Stomach (tissue), 9 donors: ENCODE data around the gene RPL38. TPM values are rescaled to one million over a fixed set of nuclear protein-coding genes. Genes with fewer than 3 reads are reported as not detected.

Experiments
- DNase-seq, 2 donors: peaks; one replicate each; pipeline versions ENCODE4 v3.0.0 to v3.0.0-alpha.2; 2013 to 2019
- H3K27ac ChIP-seq, 5 donors: fragments of 200-600 bp in 4 of 5; sonication (generic) in 4 of 5; one replicate each; pipeline ENCODE4 v1.5.1; 2013 to 2019; ENCODE audit warnings: mild to moderate bottlenecking in 1 of 5, moderate library complexity in 1 of 5
- H3K27me3 ChIP-seq, 3 donors: fragments of 200-600 bp; sonication (generic); one replicate each; pipeline ENCODE4 v1.5.1; 2017 to 2019; ENCODE audit warnings: mixed run types in 1 of 3
- H3K36me3 ChIP-seq, 4 donors: fragments of 200-600 bp; sonication (generic); 1 replicate in 3 of 4; 2 replicates in 1 of 4; pipeline ENCODE4 v1.5.1; 2016 to 2019
- H3K4me1 ChIP-seq, 4 donors: fragments of 200-600 bp; sonication (generic); one replicate each; pipeline ENCODE4 v1.5.1; 2016 to 2019
- H3K4me3 ChIP-seq, 4 donors: fragments of 200-600 bp; sonication (generic) in 3 of 4; one replicate each; pipeline ENCODE4 v1.5.1; 2016 to 2019; ENCODE audit warnings: mild to moderate bottlenecking in 1 of 4
- H3K9me3 ChIP-seq, 4 donors: fragments of 200-600 bp; sonication (generic); one replicate each; pipeline ENCODE4 v1.5.1; 2016 to 2019
- EP300 ChIP-seq: sonication (generic); formaldehyde crosslinking; IDR thresholded peaks from one replicate; pipeline ENCODE4 v1.6.1; 2017; ENCODE audit warnings: antibody characterized with exemption
- POLR2A ChIP-seq, 4 donors: fragments of 450-650 bp; IDR thresholded peaks; one replicate each; pipeline ENCODE4 v1.6.1; 2016; ENCODE audit warnings: antibody characterized with exemption in 4 of 4, control low read depth in 2 of 4, mild to moderate bottlenecking in 1 of 4, moderate library complexity in 1 of 4
- POLR2AphosphoS5 ChIP-seq, 3 donors: sonication (generic); formaldehyde crosslinking; IDR thresholded peaks; one replicate each; pipeline ENCODE4 v1.6.1; 2016; ENCODE audit warnings: antibody characterized with exemption in 3 of 3
- WGBS, 5 donors: extraction: QIAGEN DNeasy Blood & Tissue Kit in 3 of 5; methylation state at CpG; one replicate each; pipeline versions ENCODE4 v1.1.5 to v1.1.7; 2013 to 2018; 5-methylcytosine and 5-hydroxymethylcytosine counted together
- intact Hi-C: fragments of 100-400 bp; cut with DNase I; formaldehyde crosslinking; loops from one replicate; pipeline ENCODE4 v1.15.1; 2023; ENCODE audit warnings: low total_unique reads
- polyA plus RNA-seq, 3 donors: library from polyadenylated mRNA; stranded (reverse); fragments of 200-250 nt; gene quantifications; one replicate each; pipeline ENCODE4 v1.2.3, GENCODE V29; 2013
- total RNA-seq, 5 donors: library from RNA; depleted of rRNA; stranded (reverse); fragments of >200 nt; gene quantifications; one replicate each; pipeline versions ENCODE4 v1.1.0 to v1.2.3, GENCODE V29; 2014 to 2016
- TF ChIP-seq, protein P1 (sequence below), 7 experiments: fragments of 450-650 bp in 4 of 7; fragments of 200-600 bp in 3 of 7; sonication (generic) in 3 of 7; IDR thresholded peaks; one replicate each; pipeline ENCODE4 v1.5.1; 2016 to 2019; ENCODE audit warnings: antibody characterized with exemption in 7 of 7, control low read depth in 2 of 7, mild to moderate bottlenecking in 1 of 7
- donor health status: healthy with polysubstance abuse.
- donor health status: Bipolar disorder and iron deficiency.
- donor health status: healthy.

The RPL38 gene
- total and polyA plus RNA-seq, 8 donors: 37.7 to 1,839 (median 979) TPM

- Histone ChIP-seq H3K36me3 (peaks cover 25 to 39% (median 34%) of the 10 kb centered on the region in 4 donors), H3K4me3 (peak overlapping the region; percentile 48 to 63 (median 52)), H3K27ac (peak overlapping the region; percentile 67 to 84 (median 75)), H3K27me3 (peaks cover 0 to 11% (median 0%) of the 10 kb centered on the region in 3 donors), H3K4me1 (peaks cover 28 to 84% (median 56%) of the 10 kb centered on the region in 4 donors), H3K9me3 (no peaks in the 10 kb centered on the region)
- DNase-seq: peak in 1 of 2 donors; percentile 60
- intact Hi-C loops: loop anchor here (10.0 kb wide), 1 partner anchor 72 kb away; no protein-coding TSS in a partner anchor
- 2 to 4% (median 3%) methylated on average over 42 to 48 of the region's 48 CpGs for WGBS, 5 donors
- TF ChIP-seq POLR2AphosphoS5 (IDR thresholded peaks at IDR 0.05) (no peak), POLR2A (IDR thresholded peaks at IDR 0.05) (no peak), EP300 (no peak)
- TF ChIP-seq, protein P1, sequence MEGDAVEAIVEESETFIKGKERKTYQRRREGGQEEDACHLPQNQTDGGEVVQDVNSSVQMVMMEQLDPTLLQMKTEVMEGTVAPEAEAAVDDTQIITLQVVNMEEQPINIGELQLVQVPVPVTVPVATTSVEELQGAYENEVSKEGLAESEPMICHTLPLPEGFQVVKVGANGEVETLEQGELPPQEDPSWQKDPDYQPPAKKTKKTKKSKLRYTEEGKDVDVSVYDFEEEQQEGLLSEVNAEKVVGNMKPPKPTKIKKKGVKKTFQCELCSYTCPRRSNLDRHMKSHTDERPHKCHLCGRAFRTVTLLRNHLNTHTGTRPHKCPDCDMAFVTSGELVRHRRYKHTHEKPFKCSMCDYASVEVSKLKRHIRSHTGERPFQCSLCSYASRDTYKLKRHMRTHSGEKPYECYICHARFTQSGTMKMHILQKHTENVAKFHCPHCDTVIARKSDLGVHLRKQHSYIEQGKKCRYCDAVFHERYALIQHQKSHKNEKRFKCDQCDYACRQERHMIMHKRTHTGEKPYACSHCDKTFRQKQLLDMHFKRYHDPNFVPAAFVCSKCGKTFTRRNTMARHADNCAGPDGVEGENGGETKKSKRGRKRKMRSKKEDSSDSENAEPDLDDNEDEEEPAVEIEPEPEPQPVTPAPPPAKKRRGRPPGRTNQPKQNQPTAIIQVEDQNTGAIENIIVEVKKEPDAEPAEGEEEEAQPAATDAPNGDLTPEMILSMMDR (IDR thresholded peaks at IDR 0.05): no peak
Measured at GRCh38 chr17:74212209-74212912, 8.9 kb downstream of the RPL38 start.

GRCh38 chr17:74212913-74213791 is 9.7 kb downstream of the RPL38 start, which contains the start of gene TTYH2:
TSS of gene TTYH2 (plus strand) at chr17:74213571. CDS start at chr17:74213588, 17 bp downstream.
- H3K27ac ChIP-seq: peak within 1 kb of the TSS; percentile 67 to 84 (median 75)
- intact Hi-C loops: loop anchor here (10.0 kb wide), 1 partner anchor 72 kb away; no protein-coding TSS in a partner anchor
- DNase-seq: peak; percentile 88 to 96
- H3K36me3 ChIP-seq: peaks cover 20 to 34% (median 26%) of the 10 kb centered on the region in 4 donors
- 0 to 2% (median 1%) methylated on average over 37 to 62 of the region's 62 CpGs for WGBS, 5 donors
- peaks cover 28 to 77% (median 52%) of the 10 kb centered on the region in 4 donors for H3K4me1 ChIP-seq
- TF ChIP-seq, protein P1 (IDR thresholded peaks at IDR 0.05): peak in 1 of 7 experiments; percentile 1
- TF ChIP-seq POLR2A (IDR thresholded peaks at IDR 0.05) (no peak), EP300 (no peak), POLR2AphosphoS5 (IDR thresholded peaks at IDR 0.05) (peak in 2 of 3 donors; percentile 40 to 64)
- no peaks in the 10 kb centered on the region for H3K9me3 ChIP-seq
- H3K27me3 ChIP-seq: peaks cover 0 to 11% (median 0%) of the 10 kb centered on the region in 3 donors
- H3K4me3 ChIP-seq: peak within 1 kb of the TSS; percentile 48 to 63 (median 52)

GRCh38 chr17:74213861-74214391 is 10.4 kb downstream of the RPL38 start:
- Histone ChIP-seq H3K36me3 (peaks cover 13 to 27% (median 18%) of the 10 kb centered on the region in 4 donors), H3K4me1 (peaks cover 28 to 70% (median 50%) of the 10 kb centered on the region in 4 donors), H3K27me3 (peaks cover 0 to 11% (median 0%) of the 10 kb centered on the region in 3 donors), H3K27ac (peak overlapping the region in 4 of 5 donors; percentile 42 to 84 (median 62)), H3K4me3 (peak overlapping the region; percentile 48 to 63 (median 52)), H3K9me3 (no peaks in the 10 kb centered on the region)
- WGBS, 5 donors: 5 to 9% (median 7%) methylated on average over 30 to 33 of the region's 33 CpGs
- DNase-seq: peak in 1 of 2 donors; percentile 77
- intact Hi-C loops: loop anchor here (10.0 kb wide), 1 partner anchor 71 kb away; no protein-coding TSS in a partner anchor
- TF ChIP-seq POLR2A (IDR thresholded peaks at IDR 0.05): no peak
- no peak for TF ChIP-seq POLR2AphosphoS5 (IDR thresholded peaks at IDR 0.05)
- no peak for TF ChIP-seq EP300
- TF ChIP-seq, protein P1 (IDR thresholded peaks at IDR 0.05): no peak
